HG02885 (cell line): ENCODE data around the gene PLD5.
A peak's percentile ranks its signal among the peaks of the same experiment; 100 is the strongest.
"Not testable (repeated sequence)": the region's sequence is repeated elsewhere in the genome, so short reads cannot be mapped to it uniquely, and the experiment has no call there.

Source experiments
- ATAC-seq: cut with Tn5 transposase; IDR thresholded peaks from one replicate; pipeline ENCODE4 v1.9.1; 2021; ENCODE audit warnings: mild to moderate bottlenecking; ENCODE audit not compliant: unreplicated experiment, poor library complexity

PLD5 gene

DNA sequence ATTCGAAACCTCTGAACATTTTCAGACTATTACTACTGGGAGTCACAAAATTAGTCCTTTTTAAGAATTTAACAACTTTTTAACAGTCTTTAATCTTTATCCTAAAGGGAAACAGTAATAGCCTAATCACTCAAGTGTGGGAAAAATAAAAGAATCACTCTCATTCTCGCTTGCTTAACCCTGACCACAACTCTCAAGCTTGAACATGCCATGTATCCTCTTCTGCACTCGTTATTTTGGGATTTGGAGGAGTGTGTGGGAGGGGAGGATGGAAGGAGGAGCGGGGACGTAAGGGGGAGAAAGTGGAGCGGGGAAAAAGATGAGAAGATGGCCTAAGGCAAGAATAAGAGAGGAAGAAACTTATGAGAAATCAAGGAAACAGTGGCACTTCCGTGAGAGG lies 215.8 kb downstream of the PLD5 start:
- not testable (repeated sequence) for ATAC-seq

- not testable (repeated sequence) for ATAC-seq
Observed at GRCh38 chr1:242293781-242294180, 230.7 kb downstream of the PLD5 start.

- not testable (repeated sequence) for ATAC-seq
Observed at GRCh38 chr1:242288067-242288466, 236.4 kb downstream of the PLD5 start.

DNA sequence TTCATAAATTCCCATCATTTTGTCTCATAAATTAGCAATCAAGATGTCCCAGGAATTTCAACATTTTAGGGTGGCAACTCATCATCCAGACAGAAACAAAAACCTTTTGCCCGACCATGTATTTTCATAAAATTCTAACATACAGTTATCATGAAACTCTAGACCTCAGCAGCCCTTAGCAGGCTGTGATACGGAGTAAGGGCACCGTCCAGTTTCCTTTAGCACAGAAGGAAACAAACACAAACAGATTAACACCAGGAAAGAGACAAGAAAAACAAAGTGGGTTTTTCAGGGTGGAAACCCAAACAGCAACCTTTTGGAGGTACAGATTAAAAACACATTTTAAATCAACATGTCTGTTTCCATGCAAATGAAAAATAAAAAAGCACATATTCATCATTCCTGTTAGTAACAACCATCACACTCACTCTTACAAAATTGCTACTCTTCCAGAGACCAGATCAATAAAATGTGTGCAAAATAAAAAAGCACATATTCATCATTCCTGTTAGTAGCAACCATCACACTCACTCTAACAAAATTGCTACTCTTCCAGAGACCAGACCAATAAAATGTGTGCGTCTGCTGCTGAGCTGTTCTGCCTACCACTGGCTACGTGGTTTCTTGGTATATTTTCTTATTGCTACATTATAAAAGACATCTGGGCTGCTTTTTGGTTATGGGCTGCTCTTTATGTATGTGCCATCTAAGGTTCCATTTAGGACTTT lies 241.6 kb downstream of the PLD5 start:
- not testable (repeated sequence) for ATAC-seq

GRCh38 chr1:242278406-242278805 lies 246.1 kb downstream of the PLD5 start:
- ATAC-seq, result not testable (repeated sequence)

GRCh38 chr1:242276769-242277168 lies 247.7 kb downstream of the PLD5 start:
- not testable (repeated sequence) for ATAC-seq

DNA sequence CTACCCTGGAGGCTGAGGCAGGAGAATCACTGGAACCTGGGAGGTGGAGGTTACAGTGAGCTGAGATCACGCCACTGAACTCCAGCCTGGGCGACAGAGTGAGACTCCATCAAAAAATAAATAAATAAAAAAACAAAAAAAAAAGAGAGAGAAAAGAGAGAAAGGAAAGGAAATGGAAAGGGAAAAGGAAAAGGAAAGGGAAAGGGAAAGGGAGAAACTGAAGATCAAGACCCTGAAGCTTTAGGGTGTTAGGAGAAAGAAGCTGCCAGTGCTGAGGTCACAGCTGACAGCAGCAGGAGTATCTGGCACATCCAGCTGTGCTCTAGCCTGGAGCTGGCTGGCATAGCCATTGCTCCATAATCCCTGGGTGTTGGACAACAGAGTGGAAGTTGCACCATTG lies 257.5 kb downstream of the PLD5 start:
- not testable (repeated sequence) for ATAC-seq

DNA sequence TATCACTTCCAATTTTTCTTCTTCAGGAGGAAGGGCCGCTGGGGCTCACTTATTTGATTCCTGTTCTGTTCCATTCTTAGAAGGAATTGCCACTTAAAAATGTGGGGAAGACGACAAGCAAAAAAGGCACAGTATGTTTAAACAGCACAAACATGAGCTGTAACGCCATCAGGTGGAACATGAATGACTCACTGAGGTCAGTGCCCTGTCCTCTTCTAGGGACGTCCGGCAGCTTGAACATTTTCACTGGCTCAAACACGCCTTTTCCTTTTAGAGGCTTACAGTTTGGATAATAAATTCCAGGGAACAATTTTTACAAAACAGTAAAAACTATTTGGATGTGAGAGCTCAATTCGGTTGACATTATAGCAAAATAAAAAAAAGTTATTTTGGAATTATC lies 260.1 kb downstream of the PLD5 start:
- not testable (repeated sequence) for ATAC-seq

DNA sequence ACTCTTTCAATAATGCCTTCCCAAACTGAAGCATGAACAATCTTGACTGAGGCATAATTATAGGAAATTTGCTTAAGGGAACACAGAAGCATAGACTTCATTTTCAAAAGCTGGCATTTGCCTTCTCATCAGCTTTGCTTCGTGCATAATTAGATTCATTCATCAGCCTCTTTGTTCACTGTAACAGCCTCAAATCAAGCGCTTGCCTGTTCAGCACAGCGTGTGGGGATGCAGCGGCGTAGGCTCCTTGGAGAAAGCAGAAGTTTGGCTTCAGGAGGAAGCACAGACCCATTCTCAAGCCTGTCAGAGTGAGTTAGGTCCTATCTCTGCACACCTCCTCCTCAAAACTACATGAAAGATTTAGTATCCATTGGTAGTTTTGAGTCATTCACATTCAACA lies 279.2 kb downstream of the PLD5 start:
- no peak for ATAC-seq

GRCh38 chr1:242243472-242243871 lies 281.0 kb downstream of the PLD5 start:
- ATAC-seq, result peak; percentile 89

- ATAC-seq, result peak; percentile 13
Observed at GRCh38 chr1:242242983-242243382, 281.5 kb downstream of the PLD5 start.

DNA sequence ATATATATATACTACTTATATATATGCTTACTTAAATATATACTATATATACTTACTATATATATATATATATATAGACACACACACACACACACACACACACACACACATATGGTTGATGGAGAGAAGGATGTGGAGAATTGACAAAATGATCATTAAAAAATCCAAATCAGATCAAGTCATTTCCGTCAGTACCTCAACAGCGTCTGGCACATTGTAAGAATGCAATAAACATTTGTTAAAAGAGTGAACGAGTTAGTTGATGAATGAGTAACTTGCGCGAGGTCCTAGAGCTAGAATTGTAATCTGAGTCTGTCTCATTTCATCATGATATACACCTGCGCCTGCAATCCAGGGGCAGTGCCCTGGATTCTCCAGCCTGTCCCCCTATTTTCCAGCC lies 282.6 kb downstream of the PLD5 start:
- no peak for ATAC-seq

GRCh38 chr1:242240691-242241090 lies 283.8 kb downstream of the PLD5 start:
- ATAC-seq, result no peak

DNA sequence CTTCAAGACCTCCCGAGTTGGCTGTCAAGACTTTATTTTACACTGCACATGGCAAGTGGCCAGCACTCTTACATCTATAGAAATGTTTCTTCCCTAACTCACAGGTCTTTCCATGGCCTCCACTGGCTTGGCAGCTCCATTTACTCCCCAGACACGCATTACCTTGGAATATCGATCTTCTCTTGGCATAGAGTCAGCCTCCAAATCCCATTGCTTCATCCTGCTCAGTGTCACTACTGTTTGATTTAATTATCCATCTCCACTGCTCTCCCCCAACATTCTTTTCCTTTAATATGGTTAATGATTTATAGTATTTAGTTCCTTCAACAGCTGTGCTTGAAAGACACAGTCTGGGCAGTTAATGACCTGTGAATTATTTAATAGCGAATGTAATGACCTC lies 284.4 kb downstream of the PLD5 start:
- ATAC-seq, result no peak

DNA sequence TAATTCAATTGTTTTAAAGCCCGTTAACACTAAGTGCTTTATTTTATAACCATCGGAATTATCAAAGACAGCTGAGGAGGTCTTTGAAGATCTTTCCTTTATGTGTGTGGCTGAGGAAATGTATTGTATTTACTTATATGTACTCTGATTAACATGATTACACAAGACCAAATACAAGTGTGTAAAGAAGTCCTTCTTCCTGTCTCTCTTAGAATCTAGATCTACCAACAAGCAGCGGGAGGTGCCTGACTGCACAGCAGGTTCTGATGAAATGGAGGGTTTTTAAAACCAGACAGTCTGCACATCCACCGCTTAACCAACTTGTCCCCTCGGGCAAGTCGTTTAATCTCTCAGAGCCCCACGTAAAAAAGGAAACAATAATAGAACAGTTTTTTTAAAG lies 285.1 kb downstream of the PLD5 start:
- ATAC-seq, result no peak

- ATAC-seq, result no peak
Observed at GRCh38 chr1:242237051-242237450, 287.4 kb downstream of the PLD5 start.

DNA sequence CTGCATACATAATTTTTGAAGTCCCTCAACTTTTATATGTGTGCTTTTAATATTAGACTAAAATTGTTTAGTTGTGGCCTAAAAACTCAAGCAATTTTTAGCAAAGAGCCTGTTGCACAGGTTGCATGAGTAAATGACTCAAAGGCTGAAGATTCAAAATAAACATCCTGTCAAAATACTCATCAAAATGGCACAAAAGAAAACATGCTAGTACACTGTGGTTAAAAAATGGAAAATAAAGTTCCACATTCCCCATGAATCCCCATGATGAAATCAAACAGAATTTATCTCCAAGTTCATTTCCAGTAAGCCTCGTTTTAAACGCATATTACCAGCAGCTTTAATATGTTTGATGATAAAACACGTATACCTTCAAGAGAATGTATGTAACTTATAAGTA lies 295.5 kb downstream of the PLD5 start:
- no peak for ATAC-seq

DNA sequence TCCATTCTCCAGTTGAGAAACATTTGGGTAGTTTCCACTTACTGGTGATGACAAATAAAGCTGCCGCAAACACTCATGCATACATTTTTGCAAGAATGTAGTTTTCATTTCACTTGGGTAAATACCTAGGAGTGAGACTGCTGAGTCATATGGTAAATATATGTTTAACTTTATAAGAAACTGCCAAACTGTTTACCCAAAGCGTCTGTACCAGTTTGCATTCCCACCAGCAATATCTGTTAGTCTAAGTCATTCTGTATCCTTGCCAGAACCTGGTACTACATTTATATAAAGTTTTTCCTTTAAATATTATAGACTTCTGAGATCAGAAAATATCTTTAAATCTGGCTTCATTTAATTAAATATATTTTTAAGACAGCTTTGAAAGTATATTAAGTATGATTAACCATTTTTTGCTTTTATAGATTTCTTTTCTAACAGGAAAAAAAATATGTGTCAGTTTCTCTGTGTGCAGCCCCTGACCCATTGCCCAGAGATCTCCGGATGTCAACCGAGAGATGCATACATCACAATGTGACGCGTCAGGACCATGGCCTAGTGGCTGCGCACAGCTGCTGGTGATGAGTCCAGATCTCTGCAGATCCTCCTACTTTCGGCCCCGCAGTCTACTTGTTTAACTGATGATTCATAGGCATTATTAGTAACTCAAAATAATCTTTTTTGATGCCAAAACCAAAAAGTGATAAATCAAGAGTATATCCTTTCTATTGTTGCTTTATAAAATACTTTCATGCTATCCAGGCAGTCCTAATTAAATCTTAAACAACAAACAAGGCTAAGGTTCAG lies 298.5 kb downstream of the PLD5 start:
- peak; percentile 76 for ATAC-seq

DNA sequence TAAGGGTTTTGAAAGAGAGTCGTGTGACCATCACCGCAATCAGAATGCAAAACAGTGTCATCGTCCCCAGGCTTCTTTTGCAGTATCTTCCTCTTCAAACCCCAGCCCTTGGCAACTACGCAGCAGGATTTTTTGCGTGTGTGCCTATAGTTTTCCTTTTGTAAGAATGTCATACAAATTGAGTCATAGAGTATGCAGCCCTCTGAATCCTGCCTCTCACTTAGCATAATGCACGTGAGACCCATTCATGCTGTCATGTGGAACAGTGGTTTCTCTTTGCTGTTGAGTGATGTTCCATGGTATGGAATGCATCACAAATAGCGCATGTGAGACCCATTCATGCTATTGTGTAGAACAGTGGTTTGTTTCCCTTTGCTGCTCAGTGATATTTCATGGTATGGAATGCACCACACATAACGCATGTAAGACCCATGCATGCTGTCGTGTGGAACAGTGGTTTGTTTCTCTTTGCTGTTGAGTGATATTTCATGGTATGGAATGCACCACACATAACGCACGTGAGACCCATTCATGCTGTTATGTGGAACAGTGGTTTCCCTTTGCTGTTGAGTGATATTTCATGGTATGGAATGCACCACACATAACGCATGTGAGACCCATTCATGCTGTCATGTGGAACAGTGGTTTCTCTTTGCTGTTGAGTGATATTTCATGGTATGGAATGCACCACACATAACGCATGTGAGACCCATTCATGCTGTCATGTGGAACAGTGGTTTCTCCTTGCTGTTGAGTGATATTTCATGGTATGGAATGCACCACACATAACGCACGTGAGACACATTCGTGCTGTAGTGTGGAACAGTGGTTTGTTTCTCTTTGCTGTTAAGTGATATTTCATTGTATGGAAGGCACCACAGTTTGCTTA lies 299.4 kb downstream of the PLD5 start:
- peak; percentile 45 for ATAC-seq

DNA sequence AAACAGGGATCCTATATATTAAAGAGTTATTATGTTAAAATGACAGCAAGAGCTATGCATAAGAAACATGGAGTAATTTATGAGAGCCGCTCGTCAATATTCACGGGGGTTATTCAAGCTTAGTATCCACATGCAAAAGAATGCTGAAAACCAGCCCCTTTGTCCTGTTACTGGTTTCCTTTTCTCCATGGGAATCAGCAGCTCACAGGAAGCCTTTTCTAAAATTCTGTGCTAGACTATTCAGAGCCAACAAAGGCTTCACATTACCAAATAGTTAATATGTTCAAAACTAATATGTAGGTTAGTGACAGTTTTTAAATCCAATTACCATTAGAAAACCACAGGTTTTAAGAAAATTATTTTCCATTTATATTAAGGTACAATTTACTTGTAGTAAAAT lies 300.0 kb downstream of the PLD5 start:
- ATAC-seq, result no peak

DNA sequence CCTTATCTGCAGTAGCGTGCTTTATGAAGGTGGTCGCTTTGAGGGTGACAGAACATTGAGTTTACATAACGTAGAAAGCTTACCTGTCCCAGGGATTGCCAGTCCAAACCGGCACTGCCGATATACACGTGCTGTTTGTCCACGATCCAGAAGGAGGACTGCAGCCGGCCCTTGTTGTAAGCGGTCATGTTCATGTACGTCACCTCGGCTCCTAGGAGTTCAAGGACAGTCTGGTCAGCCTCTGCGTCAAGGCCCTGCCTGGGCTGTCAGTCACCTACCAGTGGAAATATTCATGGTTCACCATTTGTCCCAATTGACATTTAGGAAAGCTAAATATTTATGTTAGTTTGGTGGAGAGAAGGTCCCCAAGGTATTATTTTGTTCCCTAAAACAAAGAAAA lies 304.6 kb downstream of the PLD5 start:
- no peak for ATAC-seq
